IMR-90 (cell line): ENCODE measurements around the gene HOXC5. TPM values are rescaled to one million over a fixed set of nuclear protein-coding genes. Genes with fewer than 3 reads are reported as not detected.

ENCODE experiments used
- ATAC-seq: fragments of 200-7000 bp; cut with Tn5 transposase; 2 replicates; pipeline ENCODE4 v1.9.1; 2020; ENCODE audit warnings: low read depth, mild to moderate bottlenecking, moderate library complexity
- BruUV-seq: library from RNA; stranded (reverse); fragments of 400-500 nt; replicated peaks from 2 replicates; lab custom pipeline; 2021; lab: Mats Ljungman, UMichigan
- CTCF ChIA-PET: fragments of 300-600 bp; formaldehyde crosslinking; extraction: SDS; loops from one replicate; lab custom pipeline; 2021; ENCODE audit warnings: antibody characterized with exemption; lab: Yijun Ruan, JAX
- POLR2A ChIA-PET: fragments of 300-600 bp; sonication (Branson Sonifier 250); formaldehyde crosslinking; loops from one replicate; lab custom pipeline; 2022; ENCODE audit warnings: antibody characterized with exemption; ENCODE audit not compliant: unreplicated experiment; lab: Charles Lee
- DNase-seq: peaks from one replicate; pipeline ENCODE4 v3.0.0; 2013
- H2AFZ ChIP-seq: replicated peaks from 2 replicates; pipeline ENCODE3; 2013; ENCODE audit warnings: low read length, mild to moderate bottlenecking; ENCODE audit not compliant: poor library complexity
- H2AK5ac ChIP-seq: 2 replicates; pipeline ENCODE4 v1.6.1; 2013; ENCODE audit warnings: low read depth, low read length, inconsistent platforms
- H2AK9ac ChIP-seq: replicated peaks from 2 replicates; pipeline ENCODE3; 2013; ENCODE audit warnings: mild to moderate bottlenecking, low read depth, low read length, moderate library complexity; ENCODE audit not compliant: poor library complexity
- H2BK120ac ChIP-seq: 2 replicates; pipeline ENCODE4 v1.6.1; 2013; ENCODE audit warnings: low read depth, low read length, inconsistent platforms
- H2BK15ac ChIP-seq: 3 replicates; pipeline ENCODE4 v1.6.1; 2013; ENCODE audit warnings: low read depth, low read length, inconsistent platforms
- H2BK20ac ChIP-seq: 2 replicates; pipeline ENCODE4 v1.6.1; 2013; ENCODE audit warnings: low read depth, mild to moderate bottlenecking, inconsistent platforms, low read length, moderate library complexity
- H2BK5ac ChIP-seq: 2 replicates; pipeline ENCODE4 v1.6.1; 2013; ENCODE audit warnings: mild to moderate bottlenecking, low read depth, low read length, inconsistent platforms; ENCODE audit not compliant: poor library complexity, severe bottlenecking
- H3K14ac ChIP-seq: replicated peaks from 2 replicates; pipeline ENCODE4 v1.6.1; 2013; ENCODE audit warnings: low read depth, low read length, inconsistent platforms
- H3K18ac ChIP-seq: 2 replicates; pipeline ENCODE4 v1.6.1; 2013; ENCODE audit warnings: low read depth, low read length, control low read depth
- H3K23ac ChIP-seq: 2 replicates; pipeline ENCODE4 v1.6.1; 2013; ENCODE audit warnings: low read depth, low read length, inconsistent platforms
- H3K27ac ChIP-seq: 2 replicates; pipeline ENCODE4 v1.5.1; 2013; ENCODE audit warnings: mild to moderate bottlenecking, control low read depth, low read length; ENCODE audit not compliant: insufficient read depth
- H3K27me3 ChIP-seq: 2 replicates; pipeline ENCODE4 v1.6.1; 2013; ENCODE audit warnings: low read length; ENCODE audit not compliant: control insufficient read depth, insufficient read depth
- H3K36me3 ChIP-seq: 2 replicates; pipeline ENCODE4 v1.6.1; 2013; ENCODE audit warnings: low read length, mixed read lengths; ENCODE audit not compliant: control insufficient read depth, insufficient read depth
- H3K4ac ChIP-seq: 2 replicates; pipeline ENCODE4 v1.6.1; 2013; ENCODE audit warnings: low read depth, low read length, inconsistent platforms
- H3K4me1 ChIP-seq: 2 replicates; pipeline ENCODE4 v1.6.1; 2013; ENCODE audit warnings: low read length, mixed read lengths; ENCODE audit not compliant: control insufficient read depth, insufficient read depth
- H3K4me2 ChIP-seq: 2 replicates; pipeline ENCODE4 v1.6.1; 2013; ENCODE audit warnings: low read depth, mild to moderate bottlenecking, control low read depth, low read length, moderate library complexity
- H3K4me3 ChIP-seq: 2 replicates; pipeline ENCODE4 v1.5.1; 2013; ENCODE audit warnings: low read depth, mild to moderate bottlenecking, control low read depth, low read length, moderate library complexity; ENCODE audit not compliant: insufficient read depth
- H3K56ac ChIP-seq: 2 replicates; pipeline ENCODE4 v1.6.1; 2013; ENCODE audit warnings: low read length, inconsistent platforms; ENCODE audit not compliant: insufficient read depth; ENCODE audit errors: extremely low read depth
- H3K79me1 ChIP-seq, 2 experiments: 2 replicates each; pipeline ENCODE4 v1.6.1; 2013; ENCODE audit warnings: low read length in 2 of 2, inconsistent platforms in 1 of 2, low read depth in 1 of 2
- H3K9ac ChIP-seq: 2 replicates; pipeline ENCODE4 v1.6.1; 2013; ENCODE audit warnings: low read depth, low read length, control low read depth
- H3K9me1 ChIP-seq: 2 replicates; pipeline ENCODE4 v1.6.1; 2013; ENCODE audit warnings: low read length, inconsistent platforms; ENCODE audit not compliant: insufficient read depth
- H3K9me3 ChIP-seq: 2 replicates; pipeline ENCODE4 v1.6.1; 2013; ENCODE audit warnings: low read length; ENCODE audit not compliant: control insufficient read depth, insufficient read depth
- H4K20me1 ChIP-seq: 2 replicates; pipeline ENCODE4 v1.6.1; 2013; ENCODE audit warnings: low read length, inconsistent platforms; ENCODE audit not compliant: insufficient read depth
- H4K5ac ChIP-seq: 2 replicates; pipeline ENCODE4 v1.6.1; 2013; ENCODE audit warnings: mild to moderate bottlenecking, low read depth, low read length, control low read depth
- H4K8ac ChIP-seq, 2 experiments: 2 replicates each; pipeline ENCODE4 v1.6.1; 2013; ENCODE audit warnings: low read depth in 2 of 2, low read length in 2 of 2, control low read depth in 1 of 2, inconsistent platforms in 1 of 2
- H4K91ac ChIP-seq: 2 replicates; pipeline ENCODE4 v1.6.1; 2013; ENCODE audit warnings: low read depth, low read length, inconsistent platforms; ENCODE audit not compliant: insufficient read depth
- CEBPB ChIP-seq: IDR thresholded peaks from 2 replicates; pipeline ENCODE4 v1.6.1; 2012; ENCODE audit warnings: low read depth, low read length, improper control_type of control experiment
- CTCF ChIP-seq: conservative IDR thresholded peaks from 2 replicates; pipeline ENCODE4 v1.5.1; 2012; ENCODE audit warnings: mild to moderate bottlenecking, low read depth, low read length, improper control_type of control experiment
- ELK1 ChIP-seq: fragments of 150-350 bp; IDR thresholded peaks from 2 replicates; pipeline ENCODE4 v1.6.1; 2016; ENCODE audit warnings: low read depth, mild to moderate bottlenecking, low read length, moderate library complexity, borderline replicate concordance
- FOS ChIP-seq: fragments of 150-350 bp; IDR thresholded peaks from 2 replicates; pipeline ENCODE4 v1.6.1; 2016; ENCODE audit warnings: low read depth, low read length
- MXI1 ChIP-seq: IDR thresholded peaks from 2 replicates; pipeline ENCODE4 v1.6.1; 2012; ENCODE audit warnings: low read depth, mild to moderate bottlenecking, low read length, moderate library complexity, borderline replicate concordance
- NFE2L2 ChIP-seq: fragments of 150-350 bp; IDR thresholded peaks from 2 replicates; pipeline ENCODE4 v1.6.1; 2016; ENCODE audit warnings: low read depth, mild to moderate bottlenecking, low read length
- RCOR1 ChIP-seq: IDR thresholded peaks from 2 replicates; pipeline ENCODE4 v1.6.1; 2012; ENCODE audit warnings: mild to moderate bottlenecking, low read length, improper control_type of control experiment; ENCODE audit not compliant: insufficient replicate concordance
- SMC3 ChIP-seq: fragments of 150-350 bp; IDR thresholded peaks from 2 replicates; pipeline ENCODE4 v1.6.1; 2016; ENCODE audit warnings: low read depth, mild to moderate bottlenecking, antibody characterized with exemption, low read length, moderate library complexity
- WGBS, 2 experiments: methylation state at CpG; one replicate each; pipeline versions ENCODE4 v1.1.5 to v1.1.7; 2013; ENCODE audit warnings: missing lambda C conversion rate in 2 of 2; ENCODE audit not compliant: insufficient read length in 1 of 2; ENCODE audit errors: extremely low coverage in 2 of 2; 5-methylcytosine and 5-hydroxymethylcytosine counted together
- dilution Hi-C: fragments of 300-500 bp; cut with HindIII; formaldehyde crosslinking; loops from one replicate; pipeline ENCODE4 v1.14.3; 2018; ENCODE audit warnings: low sequenced_read_pairs; ENCODE audit not compliant: unreplicated experiment
- in situ Hi-C: fragments of 300-500 bp; cut with MboI; formaldehyde crosslinking; loops from 3 replicates; pipeline ENCODE4 v1.14.3; 2019; ENCODE audit warnings: low sequenced_read_pairs, inconsistent platforms, mixed read lengths
- intact Hi-C: fragments of 100-400 bp; cut with micrococcal nuclease; formaldehyde crosslinking; loops from 2 replicates; pipeline ENCODE4 v1.10.0; 2022
- polyA plus RNA-seq, 3 experiments: library from polyadenylated mRNA; depleted of rRNA; stranded (reverse); fragments of >200 nt; gene quantifications; 2 replicates each; pipeline ENCODE4 v1.2.3, GENCODE V29; 2012; ENCODE audit warnings: low replicate concordance in 1 of 3
- total RNA-seq: library from RNA; depleted of rRNA; stranded (reverse); fragments of >200 nt; gene quantifications from 2 replicates; pipeline ENCODE4 v1.2.3, GENCODE V29; 2012

The HOXC5 gene
- total and polyA plus RNA-seq, 2 of the 4 experiments (the other 2 are of a cell fraction): not detected

GRCh38 chr12:54052438-54053002 is 19.7 kb downstream of the HOXC5 start:
- Histone ChIP-seq H2AK5ac (no peak overlapping the region), H2BK120ac (no peak overlapping the region), H3K56ac (no peak overlapping the region), H2AFZ (no peak overlapping the region), H3K4me2 (no peak overlapping the region), H3K4me1 (no peaks in the 10 kb centered on the region), H3K36me3 (no peaks in the 10 kb centered on the region), H2BK5ac (no peak overlapping the region), H3K9me3 (no peaks in the 10 kb centered on the region), H3K27ac (no peak overlapping the region), H4K5ac (no peak overlapping the region), H3K9ac (no peak overlapping the region), H3K27me3 (peaks cover 76% of the 10 kb centered on the region), H3K4ac (no peak overlapping the region), H3K79me1 (no peaks in the 10 kb centered on the region), H3K23ac (no peak overlapping the region), H2AK9ac (no peak overlapping the region), H3K14ac (no peak overlapping the region), H3K18ac (no peak overlapping the region), H4K20me1 (no peaks in the 10 kb centered on the region), H2BK20ac (no peak overlapping the region), H3K9me1 (no peaks in the 10 kb centered on the region), H3K4me3 (no peak overlapping the region), H2BK15ac (no peak overlapping the region), H4K8ac (no peak overlapping the region), H4K91ac (no peak overlapping the region)
- DNase-seq: no peak
- ATAC-seq: no peak
- intact Hi-C loops (no loop called here), in situ Hi-C loops (no loop called here), dilution Hi-C loops (no loop called here)
- CTCF ChIA-PET: no interaction called here
- POLR2A ChIA-PET: no interaction called here
- no peak for TF ChIP-seq CTCF
- no peak for TF ChIP-seq RCOR1
- no peak for TF ChIP-seq ELK1
- TF ChIP-seq CEBPB: no peak
- TF ChIP-seq FOS: no peak
- TF ChIP-seq MXI1: no peak
- no peak for TF ChIP-seq SMC3
- TF ChIP-seq NFE2L2: no peak
- no TSS peak for BruUV-seq
- WGBS, 2 experiments: 18% methylated on average over 2 of the region's 10 CpGs; no CpG with 5 or more reads in 1 of the 2 experiments
